AG04450 (cell line): ENCODE data around the gene PRM3. TPM values are rescaled to one million over a fixed set of nuclear protein-coding genes. Genes with fewer than 3 reads are reported as not detected.

Source experiments
- CTCF ChIA-PET: fragments of 300-600, 350-600 bp; formaldehyde crosslinking; extraction: SDS; loops from one replicate; lab custom pipeline; 2022; ENCODE audit warnings: antibody characterized with exemption, inconsistent platforms; lab: Charles Lee
- POLR2A ChIA-PET: fragments of 350-600 bp; formaldehyde crosslinking; extraction: SDS; loops from one replicate; lab custom pipeline; 2021; ENCODE audit warnings: antibody characterized with exemption, inconsistent platforms; lab: Yijun Ruan, JAX
- DNase-seq: peaks from one replicate; pipeline ENCODE4 v3.0.0-alpha.2; 2011; ENCODE audit warnings: low read depth, low spot score
- H3K27ac ChIP-seq: one replicate; pipeline ENCODE4 v1.5.1; 2012; ENCODE audit warnings: low read depth, low read length, control low read depth
- H3K27me3 ChIP-seq: one replicate; pipeline ENCODE4 v1.6.0; 2012; ENCODE audit warnings: low read length; ENCODE audit not compliant: control insufficient read depth, insufficient read depth
- H3K4me3 ChIP-seq: 2 replicates; pipeline ENCODE4 v1.5.1; 2011; ENCODE audit warnings: mild to moderate bottlenecking, low read depth, low read length, control low read depth
- H3K9me3 ChIP-seq: 2 replicates; pipeline ENCODE4 v1.5.1; 2012; ENCODE audit warnings: low read length; ENCODE audit not compliant: control insufficient read depth, insufficient read depth
- polyA plus RNA-seq: library from polyadenylated mRNA; depleted of rRNA; stranded (reverse); fragments of >200 nt; gene quantifications from 2 replicates; pipeline ENCODE4 v1.2.3, GENCODE V29; 2011
- TF ChIP-seq, protein P1 (sequence below): IDR thresholded peaks from 2 replicates; pipeline ENCODE4 v1.5.1; 2011; ENCODE audit warnings: low read depth, low read length, control low read depth, inconsistent platforms

The PRM3 gene
- polyA plus RNA-seq, 1 experiment = not detected

GRCh38 chr16:11231367-11231970 is 42.0 kb downstream of the PRM3 start:
- Histone ChIP-seq H3K9me3 (no peaks in the 10 kb centered on the region), H3K27ac (no peak overlapping the region), H3K27me3 (no peaks in the 10 kb centered on the region), H3K4me3 (no peak overlapping the region)
- DNase-seq = no peak
- POLR2A ChIA-PET = no interaction called here
- TF ChIP-seq, protein P1, sequence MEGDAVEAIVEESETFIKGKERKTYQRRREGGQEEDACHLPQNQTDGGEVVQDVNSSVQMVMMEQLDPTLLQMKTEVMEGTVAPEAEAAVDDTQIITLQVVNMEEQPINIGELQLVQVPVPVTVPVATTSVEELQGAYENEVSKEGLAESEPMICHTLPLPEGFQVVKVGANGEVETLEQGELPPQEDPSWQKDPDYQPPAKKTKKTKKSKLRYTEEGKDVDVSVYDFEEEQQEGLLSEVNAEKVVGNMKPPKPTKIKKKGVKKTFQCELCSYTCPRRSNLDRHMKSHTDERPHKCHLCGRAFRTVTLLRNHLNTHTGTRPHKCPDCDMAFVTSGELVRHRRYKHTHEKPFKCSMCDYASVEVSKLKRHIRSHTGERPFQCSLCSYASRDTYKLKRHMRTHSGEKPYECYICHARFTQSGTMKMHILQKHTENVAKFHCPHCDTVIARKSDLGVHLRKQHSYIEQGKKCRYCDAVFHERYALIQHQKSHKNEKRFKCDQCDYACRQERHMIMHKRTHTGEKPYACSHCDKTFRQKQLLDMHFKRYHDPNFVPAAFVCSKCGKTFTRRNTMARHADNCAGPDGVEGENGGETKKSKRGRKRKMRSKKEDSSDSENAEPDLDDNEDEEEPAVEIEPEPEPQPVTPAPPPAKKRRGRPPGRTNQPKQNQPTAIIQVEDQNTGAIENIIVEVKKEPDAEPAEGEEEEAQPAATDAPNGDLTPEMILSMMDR = no peak
- CTCF ChIA-PET = interaction anchor here (0.5 kb wide), 1 partner anchor 269 kb away, joined by 5 read pairs; no protein-coding TSS in a partner anchor

DNA sequence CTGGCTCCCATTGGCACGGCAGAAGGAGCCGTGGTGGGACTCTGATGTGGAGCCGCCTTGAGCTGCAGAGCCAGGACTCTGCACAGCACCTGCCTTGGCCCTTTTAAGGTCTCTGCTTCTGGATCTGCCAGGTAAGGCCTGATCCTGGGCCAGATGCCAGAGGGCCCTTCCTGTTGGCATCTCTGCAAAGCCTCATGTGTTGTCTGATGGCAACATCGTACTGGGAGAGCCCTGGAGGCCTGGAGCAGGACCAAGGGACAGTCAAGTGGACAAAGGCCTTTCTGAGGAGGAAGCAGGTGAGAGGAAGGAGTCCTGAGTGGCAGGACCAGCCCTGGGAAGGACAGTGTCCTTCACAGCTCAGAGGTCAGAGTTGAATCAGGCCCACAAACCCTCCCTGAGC is 43.5 kb downstream of the PRM3 start:
- TF ChIP-seq, protein P1 = no peak
- H3K27ac ChIP-seq = no peak overlapping the region
- DNase-seq = no peak
- CTCF ChIA-PET = no interaction called here
- no peak overlapping the region for H3K4me3 ChIP-seq
- H3K9me3 ChIP-seq = no peaks in the 10 kb centered on the region; the same call in 1 of the 2 replicates
- POLR2A ChIA-PET = no interaction called here
- no peaks in the 10 kb centered on the region for H3K27me3 ChIP-seq

GRCh38 chr16:11229432-11229831 is 44.0 kb downstream of the PRM3 start:
- no peak for DNase-seq
- no peaks in the 10 kb centered on the region; the same call in 1 of the 2 replicates for H3K9me3 ChIP-seq
- CTCF ChIA-PET = no interaction called here
- no peaks in the 10 kb centered on the region for H3K27me3 ChIP-seq
- no peak overlapping the region for H3K4me3 ChIP-seq
- TF ChIP-seq, protein P1 = no peak
- POLR2A ChIA-PET = no interaction called here
- no peak overlapping the region for H3K27ac ChIP-seq

GRCh38 chr16:11225677-11226549 is 47.5 kb downstream of the PRM3 start:
- ChIA-PET POLR2A (no interaction called here), CTCF (no interaction called here)
- DNase-seq = no peak
- no peak overlapping the region for H3K4me3 ChIP-seq
- no peaks in the 10 kb centered on the region for H3K27me3 ChIP-seq
- H3K27ac ChIP-seq = no peak overlapping the region
- TF ChIP-seq, protein P1 = no peak
- H3K9me3 ChIP-seq = no peaks in the 10 kb centered on the region; the same call in 1 of the 2 replicates
